Tibial artery (tissue), 4 donors: Measurements from ENCODE around the gene N4BP2.

ENCODE experiments used
- DNase-seq, 2 donors: peaks; one replicate each; pipeline ENCODE4 v3.0.0-alpha.2; 2019
- H3K27ac ChIP-seq, 2 donors: fragments of 200-600 bp; sonication (generic) in 1 of 2; 1 replicate in 1 of 2; 2 replicates in 1 of 2; pipeline ENCODE4 v1.5.1; 2018 to 2019; ENCODE audit warnings: mild to moderate bottlenecking in 1 of 2
- H3K27me3 ChIP-seq, 2 donors: fragments of 200-600 bp; sonication (generic) in 1 of 2; one replicate each; pipeline versions ENCODE4 v1.5.1 to v1.6.0; 2016 to 2019
- H3K36me3 ChIP-seq, 3 donors: fragments of 200-600 bp; sonication (generic) in 2 of 3; one replicate each; pipeline ENCODE4 v1.5.1; 2016 to 2019; ENCODE audit warnings: mild to moderate bottlenecking in 2 of 3
- H3K4me1 ChIP-seq, 4 donors: fragments of 200-600 bp; sonication (generic) in 2 of 4; 1 replicate in 3 of 4; 2 replicates in 1 of 4; pipeline ENCODE4 v1.5.1; 2016 to 2019
- H3K4me3 ChIP-seq, 2 donors: fragments of 200-600 bp; sonication (generic) in 1 of 2; 1 replicate in 1 of 2; 2 replicates in 1 of 2; pipeline ENCODE4 v1.5.1; 2018 to 2019; ENCODE audit warnings: mild to moderate bottlenecking in 2 of 2
- H3K9me3 ChIP-seq, 3 donors: fragments of 200-600 bp; sonication (generic) in 1 of 3; one replicate each; pipeline ENCODE4 v1.5.1; 2016 to 2019
- CTCF ChIP-seq, 2 experiments: fragments of 200-600 bp in 1 of 2; fragments of 450-650 bp in 1 of 2; IDR thresholded peaks; one replicate each; pipeline ENCODE4 v1.5.1; 2017 to 2019; ENCODE audit warnings: antibody characterized with exemption in 2 of 2, mild to moderate bottlenecking in 1 of 2, moderate library complexity in 1 of 2
- intact Hi-C: fragments of 100-400 bp; cut with DNase I; formaldehyde crosslinking; loops from one replicate; pipeline ENCODE4 v1.15.0; 2023; ENCODE audit warnings: low total_unique reads

N4BP2 gene

GRCh38 chr4:40173470-40173875 is 116.8 kb downstream of the N4BP2 start:
- DNase-seq: no peak
- H3K27me3 ChIP-seq: no peaks in the 10 kb centered on the region
- intact Hi-C loops: no loop called here
- TF ChIP-seq CTCF (IDR thresholded peaks at IDR 0.05): no peak
- no peaks in the 10 kb centered on the region for H3K36me3 ChIP-seq
- no peak overlapping the region for H3K27ac ChIP-seq
- no peaks in the 10 kb centered on the region for H3K4me1 ChIP-seq
- no peak overlapping the region for H3K4me3 ChIP-seq
- peaks cover 0 to 10% (median 5%) of the 10 kb centered on the region in 3 donors for H3K9me3 ChIP-seq

GRCh38 chr4:40176602-40177001 is 120.0 kb downstream of the N4BP2 start:
- DNase-seq: no peak
- Histone ChIP-seq H3K36me3 (no peaks in the 10 kb centered on the region), H3K4me3 (no peak overlapping the region), H3K4me1 (no peaks in the 10 kb centered on the region), H3K27ac (no peak overlapping the region), H3K27me3 (no peaks in the 10 kb centered on the region), H3K9me3 (peaks cover 0 to 5% (median 0%) of the 10 kb centered on the region in 3 donors)
- intact Hi-C loops: no loop called here
- TF ChIP-seq CTCF (IDR thresholded peaks at IDR 0.05): no peak

- Histone ChIP-seq H3K27me3 (no peaks in the 10 kb centered on the region), H3K4me1 (no peaks in the 10 kb centered on the region), H3K4me3 (no peak overlapping the region), H3K9me3 (no peaks in the 10 kb centered on the region), H3K27ac (no peak overlapping the region), H3K36me3 (no peaks in the 10 kb centered on the region)
- intact Hi-C loops: no loop called here
- TF ChIP-seq CTCF (IDR thresholded peaks at IDR 0.05): no peak
- DNase-seq: no peak
Observed at GRCh38 chr4:40177591-40177990, 120.9 kb downstream of the N4BP2 start.

- no peak for TF ChIP-seq CTCF (IDR thresholded peaks at IDR 0.05)
- H3K27ac ChIP-seq: no peak overlapping the region
- intact Hi-C loops: no loop called here
- H3K36me3 ChIP-seq: no peaks in the 10 kb centered on the region
- H3K4me3 ChIP-seq: no peak overlapping the region
- DNase-seq: no peak
- no peaks in the 10 kb centered on the region for H3K27me3 ChIP-seq
- H3K4me1 ChIP-seq: no peaks in the 10 kb centered on the region
- H3K9me3 ChIP-seq: no peaks in the 10 kb centered on the region
Observed at GRCh38 chr4:40178672-40179071, 122.0 kb downstream of the N4BP2 start.

- Histone ChIP-seq H3K27ac (no peak overlapping the region), H3K9me3 (no peaks in the 10 kb centered on the region), H3K4me1 (no peaks in the 10 kb centered on the region), H3K4me3 (no peak overlapping the region), H3K27me3 (no peaks in the 10 kb centered on the region), H3K36me3 (no peaks in the 10 kb centered on the region)
- no peak for DNase-seq
- intact Hi-C loops: no loop called here
- no peak for TF ChIP-seq CTCF (IDR thresholded peaks at IDR 0.05)
Observed at GRCh38 chr4:40179360-40179759, 122.7 kb downstream of the N4BP2 start.

- H3K27ac ChIP-seq: no peak overlapping the region
- H3K9me3 ChIP-seq: no peaks in the 10 kb centered on the region
- intact Hi-C loops: no loop called here
- H3K36me3 ChIP-seq: no peaks in the 10 kb centered on the region
- no peak for TF ChIP-seq CTCF (IDR thresholded peaks at IDR 0.05)
- no peak for DNase-seq
- H3K4me1 ChIP-seq: no peaks in the 10 kb centered on the region
- H3K27me3 ChIP-seq: no peaks in the 10 kb centered on the region
- no peak overlapping the region for H3K4me3 ChIP-seq
Observed at GRCh38 chr4:40180356-40180755, 123.7 kb downstream of the N4BP2 start.
